PFSK-1 (cell line): ENCODE results near the gene CUBN.

Experiments used
- FOXP2 ChIP-seq: optimal IDR thresholded peaks from 2 replicates; pipeline ENCODE3; 2011; ENCODE audit warnings: borderline replicate concordance, control low read depth, inconsistent platforms; ENCODE audit not compliant: insufficient read depth; ENCODE audit errors: extremely low read length, extremely low read depth
- POLR2AphosphoS5 ChIP-seq: IDR thresholded peaks from 2 replicates; pipeline ENCODE4 v1.6.1; 2012; ENCODE audit warnings: low read depth, mild to moderate bottlenecking, control low read depth, low read length, moderate library complexity
- SIN3A ChIP-seq: IDR thresholded peaks from 2 replicates; pipeline ENCODE4 v1.6.1; 2012; ENCODE audit warnings: mild to moderate bottlenecking, low read length, moderate library complexity, borderline replicate concordance; ENCODE audit not compliant: insufficient read depth
- TAF1 ChIP-seq: IDR thresholded peaks from 2 replicates; pipeline ENCODE4 v1.6.1; 2012; ENCODE audit warnings: low read length, control low read depth, borderline replicate concordance; ENCODE audit not compliant: insufficient read depth
- TF ChIP-seq, protein P1 (sequence below), 2 experiments: IDR thresholded peaks; 2 replicates each; pipeline versions ENCODE4 v1.6.1 to v1.8.0; 2011 to 2012; ENCODE audit warnings: low read depth in 2 of 2, low read length in 2 of 2, control low read depth in 1 of 2, inconsistent platforms in 1 of 2, mild to moderate bottlenecking in 1 of 2, moderate library complexity in 1 of 2; ENCODE audit not compliant: insufficient read depth in 1 of 2

CUBN gene

DNA sequence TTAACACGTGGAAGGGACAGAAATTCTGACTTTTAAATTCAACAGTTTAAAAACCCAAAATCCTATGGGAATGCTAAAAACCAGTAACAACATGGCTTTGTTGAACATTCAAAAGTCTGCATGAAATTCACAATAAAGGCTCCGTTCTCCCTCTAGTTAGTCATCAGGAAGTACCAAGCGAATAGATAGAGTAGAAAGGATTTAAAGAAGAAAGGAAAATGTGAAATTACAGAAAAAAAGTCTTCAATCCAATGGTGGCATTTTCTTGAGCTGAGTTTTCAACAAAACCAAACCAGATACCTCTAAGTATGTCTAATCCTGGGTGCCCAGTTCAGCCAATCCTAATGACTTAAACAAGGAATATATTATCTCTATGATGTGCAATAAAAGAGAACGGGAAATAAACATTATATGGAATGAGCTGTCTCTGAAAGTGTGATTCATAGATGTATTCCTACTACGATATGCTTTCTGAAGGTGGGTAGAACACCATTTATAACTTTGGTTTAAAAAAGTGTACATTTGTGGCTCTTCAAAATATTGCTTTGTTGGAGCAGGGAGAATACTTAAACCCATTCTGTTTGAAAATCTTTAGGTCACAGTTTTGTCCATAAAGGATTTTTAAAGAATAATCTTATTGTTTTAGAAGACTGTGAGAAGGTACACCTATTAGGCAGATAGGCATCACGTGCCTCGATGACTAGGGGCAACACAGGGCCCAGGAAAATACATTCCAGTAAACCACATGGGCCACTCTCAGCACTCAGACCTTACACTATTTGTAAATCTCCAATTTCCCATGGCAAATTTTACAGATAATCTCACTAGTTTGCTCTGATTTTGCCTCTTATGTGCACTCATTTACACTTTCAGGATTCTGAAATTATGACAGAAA lies 87.7 kb downstream of the CUBN start:
- TF ChIP-seq POLR2AphosphoS5 (no peak), SIN3A (no peak), TAF1 (no peak), FOXP2 (no peak)

DNA sequence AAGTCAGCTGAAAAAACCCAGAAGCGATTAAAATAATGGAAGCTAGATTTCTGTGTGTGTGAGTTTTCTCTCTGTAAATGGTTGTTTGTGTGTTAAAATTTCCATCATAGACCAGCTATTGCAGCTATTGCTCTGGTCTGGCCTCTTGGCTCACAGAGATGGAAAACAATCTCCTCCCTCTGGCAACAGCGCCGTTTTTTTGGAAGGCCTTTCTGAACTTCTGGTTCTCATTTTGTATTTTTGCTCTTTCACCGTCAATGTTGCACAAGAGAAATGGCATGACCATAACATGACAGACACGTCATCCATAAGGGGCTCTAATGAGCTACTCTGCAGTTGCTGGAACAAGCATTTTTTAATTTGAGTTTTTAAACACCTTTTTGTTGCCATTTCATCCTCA lies 91.0 kb downstream of the CUBN start:
- TF ChIP-seq FOXP2 (no peak), SIN3A (no peak), TAF1 (no peak), POLR2AphosphoS5 (no peak)
- TF ChIP-seq, protein P1, sequence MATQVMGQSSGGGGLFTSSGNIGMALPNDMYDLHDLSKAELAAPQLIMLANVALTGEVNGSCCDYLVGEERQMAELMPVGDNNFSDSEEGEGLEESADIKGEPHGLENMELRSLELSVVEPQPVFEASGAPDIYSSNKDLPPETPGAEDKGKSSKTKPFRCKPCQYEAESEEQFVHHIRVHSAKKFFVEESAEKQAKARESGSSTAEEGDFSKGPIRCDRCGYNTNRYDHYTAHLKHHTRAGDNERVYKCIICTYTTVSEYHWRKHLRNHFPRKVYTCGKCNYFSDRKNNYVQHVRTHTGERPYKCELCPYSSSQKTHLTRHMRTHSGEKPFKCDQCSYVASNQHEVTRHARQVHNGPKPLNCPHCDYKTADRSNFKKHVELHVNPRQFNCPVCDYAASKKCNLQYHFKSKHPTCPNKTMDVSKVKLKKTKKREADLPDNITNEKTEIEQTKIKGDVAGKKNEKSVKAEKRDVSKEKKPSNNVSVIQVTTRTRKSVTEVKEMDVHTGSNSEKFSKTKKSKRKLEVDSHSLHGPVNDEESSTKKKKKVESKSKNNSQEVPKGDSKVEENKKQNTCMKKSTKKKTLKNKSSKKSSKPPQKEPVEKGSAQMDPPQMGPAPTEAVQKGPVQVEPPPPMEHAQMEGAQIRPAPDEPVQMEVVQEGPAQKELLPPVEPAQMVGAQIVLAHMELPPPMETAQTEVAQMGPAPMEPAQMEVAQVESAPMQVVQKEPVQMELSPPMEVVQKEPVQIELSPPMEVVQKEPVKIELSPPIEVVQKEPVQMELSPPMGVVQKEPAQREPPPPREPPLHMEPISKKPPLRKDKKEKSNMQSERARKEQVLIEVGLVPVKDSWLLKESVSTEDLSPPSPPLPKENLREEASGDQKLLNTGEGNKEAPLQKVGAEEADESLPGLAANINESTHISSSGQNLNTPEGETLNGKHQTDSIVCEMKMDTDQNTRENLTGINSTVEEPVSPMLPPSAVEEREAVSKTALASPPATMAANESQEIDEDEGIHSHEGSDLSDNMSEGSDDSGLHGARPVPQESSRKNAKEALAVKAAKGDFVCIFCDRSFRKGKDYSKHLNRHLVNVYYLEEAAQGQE (IDR thresholded peaks at IDR 0.05; ENCODE audit: insufficient read depth in 1 of 2, low read depth in 2 of 2, low read length in 2 of 2) = no peak

DNA sequence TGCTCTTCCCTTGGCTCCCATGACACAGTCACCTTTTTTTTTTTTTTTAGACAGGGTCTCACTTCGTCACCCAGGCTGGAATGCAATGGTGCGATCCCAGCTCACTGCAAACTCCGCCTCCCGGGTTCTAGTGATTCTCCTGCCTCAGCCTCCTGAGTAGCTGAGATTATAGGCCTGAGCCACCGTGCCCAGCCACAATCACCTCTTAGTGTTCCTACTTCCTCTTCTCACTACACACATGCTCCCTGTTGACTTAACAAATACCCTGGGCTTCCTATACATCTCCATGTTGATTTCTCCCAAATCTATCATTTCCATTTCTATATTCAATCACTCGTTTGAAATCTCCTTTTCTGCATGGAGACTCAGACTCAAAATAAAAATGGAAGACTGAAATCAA lies 91.7 kb downstream of the CUBN start:
- no peak for TF ChIP-seq FOXP2
- no peak for TF ChIP-seq TAF1
- TF ChIP-seq SIN3A = no peak
- no peak for TF ChIP-seq POLR2AphosphoS5
- TF ChIP-seq, protein P1 (IDR thresholded peaks at IDR 0.05; ENCODE audit: insufficient read depth in 1 of 2, low read depth in 2 of 2, low read length in 2 of 2) = no peak

DNA sequence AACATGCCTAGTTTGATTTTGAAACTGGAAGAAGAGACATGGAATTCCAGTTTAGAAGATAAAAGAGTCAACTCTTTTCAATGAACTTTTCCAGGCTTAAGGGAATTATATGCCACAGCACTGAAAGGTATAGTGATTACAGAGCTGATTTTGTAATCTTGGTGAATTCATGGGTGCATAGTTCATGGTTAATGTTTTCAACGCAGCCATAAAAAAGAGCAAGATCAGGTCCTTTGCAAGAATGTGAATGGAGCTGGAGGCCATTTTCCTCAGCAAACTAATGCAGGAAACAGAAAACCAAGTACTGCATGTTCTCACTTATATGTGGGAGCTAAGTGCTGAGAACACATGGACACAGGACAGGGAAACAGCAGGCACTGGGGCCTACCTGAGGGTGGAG lies 94.2 kb downstream of the CUBN start:
- TF ChIP-seq TAF1 = no peak
- no peak for TF ChIP-seq SIN3A
- TF ChIP-seq POLR2AphosphoS5 = no peak
- TF ChIP-seq, protein P1 (IDR thresholded peaks at IDR 0.05; ENCODE audit: insufficient read depth in 1 of 2, low read depth in 2 of 2, low read length in 2 of 2) = no peak

DNA sequence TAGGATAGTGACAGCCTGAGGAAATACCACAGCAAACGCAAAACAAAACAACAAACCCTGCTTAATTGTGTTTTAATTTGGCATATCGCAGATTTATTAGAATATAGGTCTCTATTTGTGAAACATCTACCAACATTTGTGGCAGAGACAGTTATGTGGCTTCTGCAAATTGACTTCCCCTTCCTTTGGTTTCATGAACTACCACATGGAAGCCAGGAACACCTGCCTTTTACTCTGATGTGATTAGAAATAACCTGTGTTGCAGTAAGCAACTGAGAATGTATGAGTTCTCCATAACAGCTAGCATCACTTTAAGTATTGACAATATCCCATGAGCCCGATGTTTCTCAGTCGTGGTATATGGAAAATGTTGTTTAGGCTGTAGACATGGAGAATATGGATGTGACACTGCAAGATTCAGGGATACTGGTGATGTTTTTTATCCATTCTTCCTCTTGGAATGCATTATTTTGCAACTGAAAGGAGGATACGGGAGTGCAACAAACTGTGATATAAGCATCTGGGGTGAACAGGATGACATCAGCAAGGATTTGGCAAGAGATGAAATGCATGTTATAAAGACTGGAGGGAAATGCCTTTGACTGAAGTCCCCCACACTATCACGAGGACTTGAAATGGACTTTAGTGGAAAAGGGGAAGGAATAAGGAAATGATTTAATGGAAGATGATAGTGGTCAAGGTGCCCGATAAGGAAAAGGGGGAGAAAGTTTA lies 95.9 kb downstream of the CUBN start:
- TF ChIP-seq SIN3A (no peak), POLR2AphosphoS5 (no peak), FOXP2 (no peak), TAF1 (no peak)
- TF ChIP-seq, protein P1 (IDR thresholded peaks at IDR 0.05; ENCODE audit: insufficient read depth in 1 of 2, low read depth in 2 of 2, low read length in 2 of 2) = no peak
